ENCODE results near the gene HOOK2. TPM values are rescaled to one million over a fixed set of nuclear protein-coding genes. Genes with fewer than 3 reads are reported as not detected.

The HOOK2 gene
- total and polyA plus RNA-seq, 2 of the 13 experiments (the other 11 are each of a cell fraction or from before 2014, with no cell fraction given): 9.2 to 12.9 TPM

DNA sequence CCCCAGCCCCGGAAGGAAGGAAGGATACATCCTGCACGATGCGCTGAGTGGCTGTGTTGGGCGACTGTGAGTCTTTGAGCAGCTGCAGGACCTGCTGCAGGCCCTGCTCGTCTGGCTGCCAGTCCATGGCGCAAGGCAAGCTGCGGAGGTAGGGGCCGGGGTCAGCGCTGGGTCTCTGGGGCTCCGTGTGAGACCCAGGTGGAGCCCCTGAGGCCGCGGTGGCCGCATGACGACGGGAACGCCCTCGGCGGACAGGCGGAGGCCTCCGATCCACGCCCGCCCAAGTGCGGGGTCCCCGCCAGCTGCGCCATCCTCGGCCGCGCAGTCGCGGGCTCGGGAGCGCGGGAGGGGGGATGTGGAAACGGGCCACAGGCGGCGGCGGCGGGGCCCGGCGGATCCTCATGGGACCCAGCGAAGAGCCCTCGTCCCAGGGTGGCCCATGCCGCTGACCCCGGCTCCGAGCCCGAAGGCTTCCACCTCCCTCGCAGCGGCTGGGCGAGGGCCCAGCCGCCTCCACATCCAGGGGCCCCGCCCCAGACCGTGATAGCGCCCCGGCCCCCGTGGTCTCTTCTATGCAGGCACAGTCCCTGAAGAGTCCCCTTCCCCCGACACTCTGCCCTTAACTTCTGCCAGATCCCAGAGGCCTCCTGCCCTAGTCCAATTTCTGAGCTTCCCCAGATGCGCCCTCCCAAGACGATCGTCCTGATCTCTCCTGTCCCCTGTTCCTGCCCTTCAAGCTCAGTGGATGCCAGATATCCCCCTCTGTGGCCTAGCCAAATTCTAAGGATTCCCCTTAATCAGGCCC is 54.3 kb downstream of the HOOK2 start (continued):
- TF ChIP-seq, protein P1, sequence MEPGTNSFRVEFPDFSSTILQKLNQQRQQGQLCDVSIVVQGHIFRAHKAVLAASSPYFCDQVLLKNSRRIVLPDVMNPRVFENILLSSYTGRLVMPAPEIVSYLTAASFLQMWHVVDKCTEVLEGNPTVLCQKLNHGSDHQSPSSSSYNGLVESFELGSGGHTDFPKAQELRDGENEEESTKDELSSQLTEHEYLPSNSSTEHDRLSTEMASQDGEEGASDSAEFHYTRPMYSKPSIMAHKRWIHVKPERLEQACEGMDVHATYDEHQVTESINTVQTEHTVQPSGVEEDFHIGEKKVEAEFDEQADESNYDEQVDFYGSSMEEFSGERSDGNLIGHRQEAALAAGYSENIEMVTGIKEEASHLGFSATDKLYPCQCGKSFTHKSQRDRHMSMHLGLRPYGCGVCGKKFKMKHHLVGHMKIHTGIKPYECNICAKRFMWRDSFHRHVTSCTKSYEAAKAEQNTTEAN (CRISPR knock-in tag; conservative IDR thresholded peaks at IDR 0.05): no peak
- TF ChIP-seq SAFB2 (CRISPR knock-in tag; IDR thresholded peaks at IDR 0.05; ENCODE audit: borderline replicate concordance, low read depth) (no peak), ETV6 (CRISPR knock-in tag; conservative IDR thresholded peaks at IDR 0.05) (no peak), KMT2A (CRISPR knock-in tag; IDR thresholded peaks at IDR 0.05) (peak; percentile 3; the same call in 1 of the 2 replicates), ETV5 (CRISPR knock-in tag; IDR thresholded peaks at IDR 0.05; ENCODE audit: borderline replicate concordance) (0 out of 2 replicates have a peak, but pooled peaks have one; percentile 18), ZNF737 (CRISPR knock-in tag; IDR thresholded peaks at IDR 0.05; ENCODE audit: borderline replicate concordance) (no peak), KDM2A (CRISPR knock-in tag; IDR thresholded peaks at IDR 0.05; ENCODE audit: borderline replicate concordance, low read depth) (peak; percentile 17; the same call in 1 of the 2 replicates), AKAP8 (CRISPR knock-in tag; IDR thresholded peaks at IDR 0.05) (peak; percentile 41; the same call in 1 of the 2 replicates), TAF1 (CRISPR knock-in tag; IDR thresholded peaks at IDR 0.05) (peak; percentile 25; the same call in 1 of the 2 replicates), RXRA (CRISPR knock-in tag; IDR thresholded peaks at IDR 0.05) (peak; percentile 42; the same call in 1 of the 2 replicates), ZNF563 (CRISPR knock-in tag; IDR thresholded peaks at IDR 0.05) (0 out of 2 replicates have a peak, but pooled peaks have one; percentile 40), ZNF577 (CRISPR knock-in tag; IDR thresholded peaks at IDR 0.05; ENCODE audit: borderline replicate concordance, low read depth) (no peak), ZFX (CRISPR knock-in tag; IDR thresholded peaks at IDR 0.05; ENCODE audit: low read depth) (peak; percentile 39)
- TF ChIP-seq, protein P2, sequence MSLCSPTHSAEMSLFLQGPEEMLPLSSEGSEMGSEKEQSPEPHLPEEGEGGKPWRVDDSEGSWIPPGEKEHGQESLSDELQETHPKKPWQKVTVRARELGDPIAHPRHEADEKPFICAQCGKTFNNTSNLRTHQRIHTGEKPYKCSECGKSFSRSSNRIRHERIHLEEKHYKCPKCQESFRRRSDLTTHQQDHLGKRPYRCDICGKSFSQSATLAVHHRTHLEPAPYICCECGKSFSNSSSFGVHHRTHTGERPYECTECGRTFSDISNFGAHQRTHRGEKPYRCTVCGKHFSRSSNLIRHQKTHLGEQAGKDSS (CRISPR knock-in tag; IDR thresholded peaks at IDR 0.05; ENCODE audit: borderline replicate concordance, low read depth): no peak
- TF ChIP-seq, protein P3, sequence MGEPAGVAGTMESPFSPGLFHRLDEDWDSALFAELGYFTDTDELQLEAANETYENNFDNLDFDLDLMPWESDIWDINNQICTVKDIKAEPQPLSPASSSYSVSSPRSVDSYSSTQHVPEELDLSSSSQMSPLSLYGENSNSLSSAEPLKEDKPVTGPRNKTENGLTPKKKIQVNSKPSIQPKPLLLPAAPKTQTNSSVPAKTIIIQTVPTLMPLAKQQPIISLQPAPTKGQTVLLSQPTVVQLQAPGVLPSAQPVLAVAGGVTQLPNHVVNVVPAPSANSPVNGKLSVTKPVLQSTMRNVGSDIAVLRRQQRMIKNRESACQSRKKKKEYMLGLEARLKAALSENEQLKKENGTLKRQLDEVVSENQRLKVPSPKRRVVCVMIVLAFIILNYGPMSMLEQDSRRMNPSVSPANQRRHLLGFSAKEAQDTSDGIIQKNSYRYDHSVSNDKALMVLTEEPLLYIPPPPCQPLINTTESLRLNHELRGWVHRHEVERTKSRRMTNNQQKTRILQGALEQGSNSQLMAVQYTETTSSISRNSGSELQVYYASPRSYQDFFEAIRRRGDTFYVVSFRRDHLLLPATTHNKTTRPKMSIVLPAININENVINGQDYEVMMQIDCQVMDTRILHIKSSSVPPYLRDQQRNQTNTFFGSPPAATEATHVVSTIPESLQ (CRISPR knock-in tag; conservative IDR thresholded peaks at IDR 0.05): 0 out of 2 replicates have a peak, but pooled peaks have one; percentile 39
- TF ChIP-seq, protein P4, sequence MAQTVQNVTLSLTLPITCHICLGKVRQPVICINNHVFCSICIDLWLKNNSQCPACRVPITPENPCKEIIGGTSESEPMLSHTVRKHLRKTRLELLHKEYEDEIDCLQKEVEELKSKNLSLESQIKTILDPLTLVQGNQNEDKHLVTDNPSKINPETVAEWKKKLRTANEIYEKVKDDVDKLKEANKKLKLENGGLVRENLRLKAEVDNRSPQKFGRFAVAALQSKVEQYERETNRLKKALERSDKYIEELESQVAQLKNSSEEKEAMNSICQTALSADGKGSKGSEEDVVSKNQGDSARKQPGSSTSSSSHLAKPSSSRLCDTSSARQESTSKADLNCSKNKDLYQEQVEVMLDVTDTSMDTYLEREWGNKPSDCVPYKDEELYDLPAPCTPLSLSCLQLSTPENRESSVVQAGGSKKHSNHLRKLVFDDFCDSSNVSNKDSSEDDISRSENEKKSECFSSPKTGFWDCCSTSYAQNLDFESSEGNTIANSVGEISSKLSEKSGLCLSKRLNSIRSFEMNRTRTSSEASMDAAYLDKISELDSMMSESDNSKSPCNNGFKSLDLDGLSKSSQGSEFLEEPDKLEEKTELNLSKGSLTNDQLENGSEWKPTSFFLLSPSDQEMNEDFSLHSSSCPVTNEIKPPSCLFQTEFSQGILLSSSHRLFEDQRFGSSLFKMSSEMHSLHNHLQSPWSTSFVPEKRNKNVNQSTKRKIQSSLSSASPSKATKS (CRISPR knock-in tag; IDR thresholded peaks at IDR 0.05): no peak
- TF ChIP-seq, protein P5, sequence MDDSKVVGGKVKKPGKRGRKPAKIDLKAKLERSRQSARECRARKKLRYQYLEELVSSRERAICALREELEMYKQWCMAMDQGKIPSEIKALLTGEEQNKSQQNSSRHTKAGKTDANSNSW (CRISPR knock-in tag; IDR thresholded peaks at IDR 0.05; ENCODE audit: borderline replicate concordance): 0 out of 2 replicates have a peak, but pooled peaks have one; percentile 46
- TF ChIP-seq, protein P6, sequence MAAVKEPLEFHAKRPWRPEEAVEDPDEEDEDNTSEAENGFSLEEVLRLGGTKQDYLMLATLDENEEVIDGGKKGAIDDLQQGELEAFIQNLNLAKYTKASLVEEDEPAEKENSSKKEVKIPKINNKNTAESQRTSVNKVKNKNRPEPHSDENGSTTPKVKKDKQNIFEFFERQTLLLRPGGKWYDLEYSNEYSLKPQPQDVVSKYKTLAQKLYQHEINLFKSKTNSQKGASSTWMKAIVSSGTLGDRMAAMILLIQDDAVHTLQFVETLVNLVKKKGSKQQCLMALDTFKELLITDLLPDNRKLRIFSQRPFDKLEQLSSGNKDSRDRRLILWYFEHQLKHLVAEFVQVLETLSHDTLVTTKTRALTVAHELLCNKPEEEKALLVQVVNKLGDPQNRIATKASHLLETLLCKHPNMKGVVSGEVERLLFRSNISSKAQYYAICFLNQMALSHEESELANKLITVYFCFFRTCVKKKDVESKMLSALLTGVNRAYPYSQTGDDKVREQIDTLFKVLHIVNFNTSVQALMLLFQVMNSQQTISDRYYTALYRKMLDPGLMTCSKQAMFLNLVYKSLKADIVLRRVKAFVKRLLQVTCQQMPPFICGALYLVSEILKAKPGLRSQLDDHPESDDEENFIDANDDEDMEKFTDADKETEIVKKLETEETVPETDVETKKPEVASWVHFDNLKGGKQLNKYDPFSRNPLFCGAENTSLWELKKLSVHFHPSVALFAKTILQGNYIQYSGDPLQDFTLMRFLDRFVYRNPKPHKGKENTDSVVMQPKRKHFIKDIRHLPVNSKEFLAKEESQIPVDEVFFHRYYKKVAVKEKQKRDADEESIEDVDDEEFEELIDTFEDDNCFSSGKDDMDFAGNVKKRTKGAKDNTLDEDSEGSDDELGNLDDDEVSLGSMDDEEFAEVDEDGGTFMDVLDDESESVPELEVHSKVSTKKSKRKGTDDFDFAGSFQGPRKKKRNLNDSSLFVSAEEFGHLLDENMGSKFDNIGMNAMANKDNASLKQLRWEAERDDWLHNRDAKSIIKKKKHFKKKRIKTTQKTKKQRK (IDR thresholded peaks at IDR 0.05; ENCODE audit: low read length): no peak

Measured in HepG2 (cell line).